Kidney epithelial cell (primary cell): ENCODE data around the gene MIPEP. TPM values are rescaled to one million over a fixed set of nuclear protein-coding genes. Genes with fewer than 3 reads are reported as not detected.

Source experiments
- DNase-seq: peaks from one replicate; pipeline ENCODE4 v3.0.0-alpha.2; 2010; ENCODE audit warnings: low read depth
- H3K27me3 ChIP-seq: 2 replicates; pipeline ENCODE4 v1.6.0; 2011; ENCODE audit warnings: low read length; ENCODE audit not compliant: control insufficient read depth, insufficient read depth
- H3K36me3 ChIP-seq: 2 replicates; pipeline ENCODE4 v1.5.1; 2011; ENCODE audit warnings: low read length; ENCODE audit not compliant: control insufficient read depth, insufficient read depth
- H3K4me3 ChIP-seq: 2 replicates; pipeline ENCODE4 v1.5.1; 2011; ENCODE audit warnings: low read depth, mild to moderate bottlenecking, control low read depth, low read length
- CTCF ChIP-seq: IDR thresholded peaks from 2 replicates; pipeline ENCODE4 v1.5.1; 2011; ENCODE audit warnings: mild to moderate bottlenecking, moderate library complexity, low read length, control low read depth, inconsistent platforms; ENCODE audit not compliant: insufficient read depth, poor library complexity, severe bottlenecking
- total RNA-seq: library from RNA; depleted of rRNA; stranded (reverse); fragments of >200 nt; gene quantifications from 2 replicates; pipeline ENCODE4 v1.2.3, GENCODE V29; 2015

MIPEP gene
- total RNA-seq, 1 donor from 2014 or later, result 25.6 TPM

- no peak for DNase-seq
- Histone ChIP-seq H3K27me3 (no peaks in the 10 kb centered on the region), H3K4me3 (no peak overlapping the region), H3K36me3 (no peaks in the 10 kb centered on the region)
- no peak for TF ChIP-seq CTCF
These were observed 101.7 kb downstream of the MIPEP start for GRCh38 chr13:23787464-23787863.

GRCh38 chr13:23786607-23787006 is 102.6 kb downstream of the MIPEP start:
- H3K4me3 ChIP-seq, result no peak overlapping the region
- TF ChIP-seq CTCF, result no peak
- no peaks in the 10 kb centered on the region for H3K27me3 ChIP-seq
- H3K36me3 ChIP-seq, result no peaks in the 10 kb centered on the region
- DNase-seq, result no peak

GRCh38 chr13:23778879-23779278 is 110.3 kb downstream of the MIPEP start:
- Histone ChIP-seq H3K27me3 (no peaks in the 10 kb centered on the region), H3K4me3 (no peak overlapping the region), H3K36me3 (no peaks in the 10 kb centered on the region)
- DNase-seq, result no peak
- no peak for TF ChIP-seq CTCF

GRCh38 chr13:23778002-23778652 is 111.1 kb downstream of the MIPEP start:
- no peak for DNase-seq
- H3K36me3 ChIP-seq, result no peaks in the 10 kb centered on the region
- H3K4me3 ChIP-seq, result no peak overlapping the region
- TF ChIP-seq CTCF, result peak; percentile 9
- H3K27me3 ChIP-seq, result no peaks in the 10 kb centered on the region

- TF ChIP-seq CTCF, result no peak
- Histone ChIP-seq H3K27me3 (no peaks in the 10 kb centered on the region), H3K4me3 (no peak overlapping the region), H3K36me3 (no peaks in the 10 kb centered on the region)
- no peak for DNase-seq
These were observed 111.7 kb downstream of the MIPEP start for GRCh38 chr13:23777575-23777870.
